Myocyte (in vitro differentiated cells): ENCODE results near the gene CHD1L. TPM values are rescaled to one million over a fixed set of nuclear protein-coding genes. Genes with fewer than 3 reads are reported as not detected.
"Not testable (repeated sequence)": the region's sequence is repeated elsewhere in the genome, so short reads cannot be mapped to it uniquely, and the experiment has no call there.

ENCODE experiments used
- DNase-seq: peaks from one replicate; pipeline ENCODE4 v3.0.0-alpha.2; 2012; ENCODE audit warnings: low read depth
- total RNA-seq: library from RNA; depleted of rRNA; stranded (reverse); fragments of >200 nt; gene quantifications from 2 replicates; pipeline ENCODE4 v1.2.3, GENCODE V29; 2014

Gene CHD1L
- total RNA-seq, 1 donor from 2014 or later: 16.6 TPM

GRCh38 chr1:147231032-147231431, 11.5 kb upstream of the CHD1L start:
- not testable (repeated sequence) for DNase-seq

DNA sequence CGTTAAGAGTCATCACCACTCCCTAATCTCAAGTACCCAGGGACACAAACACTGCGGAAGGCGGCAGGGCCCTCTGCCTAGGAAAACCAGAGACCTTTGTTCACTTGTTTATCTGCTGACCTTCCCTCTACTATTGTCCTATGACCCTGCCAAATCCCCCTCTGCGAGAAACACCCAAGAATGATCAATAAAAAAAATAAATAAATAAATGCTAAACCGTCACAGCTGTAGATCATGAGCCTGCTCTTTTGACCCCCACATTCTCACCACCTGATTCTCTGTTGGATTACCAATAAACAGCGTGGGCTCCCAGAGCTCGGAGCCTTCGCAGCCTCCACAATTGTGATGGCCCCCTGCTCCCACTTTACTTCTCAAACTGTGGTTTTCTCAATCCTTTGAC, 8.6 kb upstream of the CHD1L start:
- not testable (repeated sequence) for DNase-seq

DNA sequence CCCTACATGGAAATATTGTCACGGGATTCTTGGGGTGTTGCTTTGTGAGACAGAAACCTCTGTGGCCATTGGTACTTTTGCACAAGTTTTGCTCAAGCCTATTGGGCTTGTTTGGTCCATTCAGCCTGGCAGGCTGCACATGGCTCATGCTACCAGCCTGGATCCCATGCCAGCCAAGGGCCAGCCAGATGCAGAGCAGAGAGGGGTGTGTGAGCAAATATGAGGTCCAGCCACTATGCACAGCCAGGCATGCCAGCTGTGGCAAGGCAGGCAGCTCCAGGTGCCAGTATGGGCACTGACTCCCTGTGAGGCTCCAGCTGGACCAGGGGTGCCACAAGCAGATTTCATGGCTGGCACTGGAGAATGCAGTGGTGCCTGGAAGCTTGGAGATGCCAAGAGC, 6.7 kb upstream of the CHD1L start:
- DNase-seq: no peak

GRCh38 chr1:147236448-147236847, 6.0 kb upstream of the CHD1L start:
- DNase-seq: no peak

GRCh38 chr1:147236959-147237791, 5.3 kb upstream of the CHD1L start:
- DNase-seq: peak; percentile 29

GRCh38 chr1:147238053-147238902, 4.2 kb upstream of the CHD1L start:
- DNase-seq: no peak

DNA sequence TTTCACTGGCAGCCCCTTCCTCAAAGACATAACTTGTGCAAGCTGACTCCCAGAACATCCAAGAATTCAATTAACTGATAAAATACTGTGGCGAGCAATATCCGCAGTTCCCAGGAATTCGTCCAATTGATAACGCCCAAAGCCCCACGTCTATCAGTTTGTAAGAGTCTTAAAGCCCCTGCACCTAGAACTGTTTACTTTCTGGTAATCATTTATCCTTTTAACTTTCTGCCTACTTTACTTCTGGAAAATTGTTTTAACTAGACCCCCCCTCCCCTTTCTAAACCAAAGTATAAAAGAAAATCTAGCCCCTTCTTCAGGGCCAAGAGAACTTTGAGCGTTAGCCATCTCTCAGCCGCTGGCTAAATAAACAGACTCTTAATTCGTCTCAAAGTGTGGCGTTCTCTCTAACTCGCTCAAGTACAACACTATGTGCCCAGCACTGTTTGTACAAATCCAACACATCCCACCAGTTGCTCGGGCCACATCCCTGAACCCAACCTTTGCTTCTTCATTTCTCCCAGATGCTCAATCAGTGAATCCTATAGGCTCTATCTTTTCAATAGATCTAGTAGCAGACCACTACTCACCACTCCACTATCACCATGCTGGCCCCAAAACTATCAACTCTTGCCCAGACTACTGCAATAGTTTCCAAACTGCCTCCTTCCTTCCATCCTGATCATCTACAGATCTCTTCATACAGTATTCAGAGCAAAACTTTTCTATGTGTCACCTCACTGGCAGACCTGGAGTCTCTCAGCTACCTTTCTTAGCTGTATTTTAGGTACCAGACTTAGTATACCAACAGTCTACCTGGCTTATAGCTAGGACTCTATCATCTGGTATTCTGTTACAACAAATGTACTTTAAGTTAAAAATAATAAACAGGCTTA, 3.3 kb upstream of the CHD1L start:
- DNase-seq: no peak

GRCh38 chr1:147240131-147240721, 2.3 kb upstream of the CHD1L start:
- DNase-seq: not testable (repeated sequence)

DNA sequence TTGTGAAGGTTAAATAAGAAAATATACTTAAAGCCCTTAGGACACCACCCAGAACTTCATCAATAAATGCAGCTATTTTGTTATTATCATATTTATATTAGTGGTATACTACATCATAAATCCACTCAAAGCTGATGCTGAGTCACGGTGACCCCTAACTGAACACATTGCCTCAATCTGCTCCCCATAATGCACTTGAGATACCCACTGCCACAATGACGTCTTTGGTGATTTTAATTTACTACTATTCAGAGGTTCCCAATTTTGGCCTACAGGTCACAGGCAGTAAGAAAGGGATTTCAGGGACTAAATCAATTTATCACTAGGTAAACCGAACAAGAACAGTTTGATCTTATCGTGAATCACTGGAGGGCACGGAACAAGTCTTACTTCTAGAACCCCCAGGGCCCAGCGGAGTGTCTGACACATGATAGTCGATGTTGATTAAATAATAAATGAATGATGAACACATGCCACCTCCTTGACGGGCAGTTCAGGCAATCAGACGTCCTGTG, 493 bp upstream of the CHD1L start:
- no peak for DNase-seq

DNA sequence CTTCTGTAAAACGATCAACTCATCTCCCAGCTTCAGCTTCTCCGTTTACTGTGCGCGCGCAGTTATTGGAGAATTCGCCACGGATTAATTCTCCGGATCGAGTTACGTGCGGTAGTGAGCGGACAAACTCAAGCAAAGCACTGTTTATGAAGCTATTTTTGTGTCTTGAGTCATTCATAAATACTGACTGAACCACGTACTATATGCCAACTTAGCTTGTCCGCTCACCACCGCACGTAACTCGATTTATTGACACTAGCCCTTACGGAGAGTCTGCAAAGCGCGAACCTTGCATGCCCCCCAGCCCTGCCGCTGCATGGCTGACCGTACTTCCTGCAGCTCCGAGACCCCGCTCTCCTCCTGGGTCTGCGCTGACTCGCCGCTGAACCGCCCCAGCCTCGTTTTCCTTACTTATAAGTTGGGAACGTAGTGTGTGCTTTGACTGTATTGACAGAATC, 773 bp downstream of the CHD1L start:
- peak; percentile 92 for DNase-seq

DNA sequence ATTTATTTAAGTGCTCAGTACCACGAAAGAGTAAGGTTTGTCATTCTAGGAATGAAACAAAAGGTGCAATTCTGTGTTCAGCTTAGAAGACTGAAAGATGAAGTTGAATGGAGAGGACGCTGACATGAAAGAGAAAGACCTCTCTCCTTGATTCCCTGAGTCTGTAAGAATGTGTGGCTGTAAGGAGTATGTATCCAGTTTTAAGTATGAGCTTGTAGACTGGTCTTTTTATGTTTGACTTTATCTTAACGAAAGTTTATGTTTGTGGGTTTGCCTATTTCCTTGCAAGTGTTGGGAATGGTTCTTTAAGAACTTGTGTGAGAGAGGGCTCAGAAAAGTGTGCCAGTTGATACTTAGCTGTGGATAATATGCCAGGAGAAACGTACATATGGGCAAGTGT, 1.4 kb downstream of the CHD1L start:
- peak; percentile 6 for DNase-seq

DNA sequence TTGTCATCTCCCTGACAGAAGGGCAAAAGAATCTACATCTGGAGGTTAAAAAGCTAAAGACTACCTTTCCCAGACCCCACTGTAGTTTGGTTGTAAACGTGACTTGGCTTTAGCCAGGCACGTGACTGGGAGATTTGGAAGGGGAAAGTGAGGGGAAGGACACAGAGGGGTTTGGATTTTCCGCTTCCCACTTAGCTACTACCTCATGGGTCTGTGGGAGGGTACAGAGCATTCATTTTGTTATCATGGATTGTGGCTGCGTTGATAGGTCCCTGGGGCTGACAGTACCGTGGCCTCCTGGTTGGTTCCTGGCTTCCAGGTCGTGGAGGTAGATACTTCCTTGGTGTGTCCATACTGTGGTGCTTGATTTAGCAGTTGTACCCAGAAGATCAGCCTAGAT, 2.6 kb downstream of the CHD1L start:
- no peak for DNase-seq

DNA sequence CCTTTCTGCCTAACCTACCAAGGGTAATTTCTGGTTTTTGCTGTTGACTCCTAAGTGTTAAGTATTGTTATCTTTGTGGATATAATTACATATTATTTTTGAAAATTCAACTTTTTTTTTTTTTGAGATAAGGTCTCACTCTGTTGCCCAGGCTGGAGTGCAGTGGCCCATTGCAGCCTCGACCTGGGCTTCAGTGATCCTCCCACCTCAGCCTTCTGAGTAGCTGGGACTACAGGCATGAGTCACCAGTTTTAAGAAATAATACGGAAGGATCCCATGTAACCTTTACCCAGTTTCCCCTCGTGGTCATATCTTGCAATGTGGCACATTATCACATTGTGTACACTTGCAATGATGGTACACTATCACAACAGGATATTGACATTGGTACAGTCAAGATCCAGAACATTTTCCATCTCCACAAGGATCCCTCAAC, 3.1 kb downstream of the CHD1L start:
- no peak for DNase-seq

GRCh38 chr1:147246044-147246690, 3.7 kb downstream of the CHD1L start:
- no peak for DNase-seq

- peak; percentile 14 for DNase-seq
Observed at GRCh38 chr1:147246910-147247655, 4.6 kb downstream of the CHD1L start.

GRCh38 chr1:147247656-147248238, 5.3 kb downstream of the CHD1L start:
- peak; percentile 3 for DNase-seq

- DNase-seq: no peak
Observed at GRCh38 chr1:147252540-147252939, 10.1 kb downstream of the CHD1L start.

DNA sequence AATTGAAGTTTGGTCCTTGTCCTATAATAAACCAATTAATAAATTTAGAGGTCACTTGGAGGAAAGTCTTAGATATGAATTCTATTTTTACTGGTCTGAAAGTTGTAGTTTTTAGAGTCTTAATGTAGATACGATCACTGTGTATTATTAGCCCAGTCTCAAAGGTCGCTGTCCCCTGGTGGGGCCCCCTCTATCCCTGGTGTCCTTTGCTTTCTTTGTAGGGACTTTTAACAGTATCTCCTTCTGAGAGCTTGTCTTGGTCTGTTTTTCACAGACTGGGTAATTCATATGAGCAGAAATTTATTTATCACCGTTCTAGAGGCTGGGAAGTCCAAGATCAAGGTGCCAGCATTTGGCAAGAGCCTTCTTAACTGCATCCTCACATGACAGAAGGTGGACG, 18.5 kb downstream of the CHD1L start:
- DNase-seq: no peak
